GM19467 (cell line): ENCODE data around the gene ERC2.
"Not testable (repeated sequence)": the region's sequence is repeated elsewhere in the genome, so short reads cannot be mapped to it uniquely, and the experiment has no call there.

ENCODE experiments used
- ATAC-seq: cut with Tn5 transposase; IDR thresholded peaks from one replicate; pipeline ENCODE4 v1.9.1; 2021; ENCODE audit warnings: mild to moderate bottlenecking, moderate library complexity; ENCODE audit not compliant: unreplicated experiment

Gene ERC2

GRCh38 chr3:55859305-55859704 is 609.0 kb downstream of the ERC2 start:
- ATAC-seq: no peak

- no peak for ATAC-seq
Measured at GRCh38 chr3:55858727-55859126, 609.5 kb downstream of the ERC2 start.

GRCh38 chr3:55858302-55858701 is 610.0 kb downstream of the ERC2 start:
- ATAC-seq: no peak

GRCh38 chr3:55857633-55858032 is 610.6 kb downstream of the ERC2 start:
- ATAC-seq: no peak

- no peak for ATAC-seq
Measured at GRCh38 chr3:55855311-55855710, 613.0 kb downstream of the ERC2 start.

- no peak for ATAC-seq
Measured at GRCh38 chr3:55854494-55854893, 613.8 kb downstream of the ERC2 start.

GRCh38 chr3:55852326-55852725 is 615.9 kb downstream of the ERC2 start:
- ATAC-seq: no peak

GRCh38 chr3:55842204-55842603 is 626.1 kb downstream of the ERC2 start:
- ATAC-seq: no peak

GRCh38 chr3:55831876-55832275 is 636.4 kb downstream of the ERC2 start:
- ATAC-seq: not testable (repeated sequence)

- no peak for ATAC-seq
Measured at GRCh38 chr3:55828712-55829111, 639.6 kb downstream of the ERC2 start.

- ATAC-seq: no peak
Measured at GRCh38 chr3:55827786-55828185, 640.5 kb downstream of the ERC2 start.

GRCh38 chr3:55826731-55827496 is 641.4 kb downstream of the ERC2 start:
- ATAC-seq: no peak

GRCh38 chr3:55826097-55826496 is 642.2 kb downstream of the ERC2 start:
- no peak for ATAC-seq

- no peak for ATAC-seq
Measured at GRCh38 chr3:55824406-55824805, 643.9 kb downstream of the ERC2 start.

- no peak for ATAC-seq
Measured at GRCh38 chr3:55823829-55824228, 644.4 kb downstream of the ERC2 start.

- no peak for ATAC-seq
Measured at GRCh38 chr3:55823001-55823400, 645.3 kb downstream of the ERC2 start.

GRCh38 chr3:55819005-55819404 is 649.3 kb downstream of the ERC2 start:
- ATAC-seq: no peak

GRCh38 chr3:55818485-55818884 is 649.8 kb downstream of the ERC2 start:
- no peak for ATAC-seq

GRCh38 chr3:55816794-55817576 is 651.3 kb downstream of the ERC2 start:
- no peak for ATAC-seq

GRCh38 chr3:55815262-55815661 is 653.0 kb downstream of the ERC2 start:
- no peak for ATAC-seq

- no peak for ATAC-seq
Measured at GRCh38 chr3:55813268-55814097, 654.8 kb downstream of the ERC2 start.
